HG02642 (cell line): Measurements from ENCODE around the gene FDX2.

Experiments
- ATAC-seq: cut with Tn5 transposase; IDR thresholded peaks from one replicate; pipeline ENCODE4 v1.9.1; 2021; ENCODE audit warnings: mild to moderate bottlenecking; ENCODE audit not compliant: unreplicated experiment, poor library complexity

Gene FDX2

DNA sequence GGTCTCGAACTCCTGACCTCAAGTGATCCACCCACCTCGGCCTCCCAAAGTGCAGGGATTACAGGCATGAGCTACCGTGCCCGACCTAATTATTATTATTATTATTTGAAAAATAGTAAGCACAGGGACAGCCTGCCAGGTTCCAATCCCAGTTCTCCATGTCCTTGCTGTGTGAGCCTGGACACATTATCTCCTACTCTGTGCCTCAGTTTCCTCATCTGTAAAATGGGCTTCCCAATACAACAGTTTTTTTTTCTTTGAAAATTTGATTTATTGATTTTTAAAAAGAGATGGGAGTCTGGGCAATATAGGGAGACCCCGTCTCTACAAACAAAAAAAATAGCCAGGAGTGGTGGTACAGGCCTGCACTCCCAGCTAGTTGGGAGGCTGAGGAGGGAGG lies 9.5 kb downstream of the FDX2 start:
- ATAC-seq: no peak

- no peak for ATAC-seq
These were observed 10.5 kb downstream of the FDX2 start for GRCh38 chr19:10305139-10305806.

DNA sequence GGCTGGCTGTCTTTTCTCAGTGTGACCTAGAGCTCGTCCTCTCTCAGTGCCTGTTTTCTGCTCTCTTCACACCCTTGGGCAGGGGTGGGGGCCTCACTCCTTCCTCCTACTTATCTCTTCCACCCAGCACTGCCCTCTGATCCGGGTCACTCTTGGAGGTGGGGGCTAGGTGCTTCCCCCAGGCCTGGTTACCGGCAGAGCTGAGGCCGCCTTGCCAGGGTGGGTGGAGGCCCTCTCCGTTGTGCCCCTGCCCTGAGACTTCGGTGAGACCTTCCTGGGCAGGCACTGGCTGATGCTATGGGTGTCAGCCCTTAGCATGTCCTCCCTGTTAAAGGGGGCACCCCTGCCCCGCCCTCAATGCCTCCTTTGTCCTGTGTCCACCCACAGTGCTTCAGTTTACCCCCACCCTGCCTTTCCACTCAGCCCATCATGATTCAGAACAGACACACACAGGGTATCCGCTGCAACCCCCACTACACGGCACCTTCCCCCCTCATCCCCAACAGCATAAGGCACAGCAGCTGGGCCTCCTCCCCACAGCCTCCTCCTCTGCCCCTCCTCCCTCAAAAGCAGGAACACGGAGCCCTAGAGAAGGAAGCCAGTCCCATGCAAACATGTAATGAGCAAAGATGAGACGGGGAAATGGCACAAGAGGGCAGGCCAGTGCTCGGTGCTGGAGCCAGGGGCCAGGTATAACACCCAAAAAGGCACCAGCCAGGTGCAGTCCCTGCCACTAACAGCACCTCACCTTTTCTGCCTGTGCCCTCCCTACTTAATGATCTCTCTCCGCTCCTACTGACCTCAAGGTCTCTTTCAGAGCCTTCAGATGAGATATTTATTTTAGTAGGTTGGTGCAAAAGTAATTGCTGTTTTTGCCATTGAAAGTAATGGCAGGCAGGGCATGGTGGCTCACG lies 16.0 kb downstream of the FDX2 start:
- no peak for ATAC-seq

GRCh38 chr19:10295847-10296591 lies 19.8 kb downstream of the FDX2 start:
- ATAC-seq: no peak

- ATAC-seq: peak; percentile 40
These were observed 20.4 kb downstream of the FDX2 start for GRCh38 chr19:10295305-10295846.

GRCh38 chr19:10294368-10294697 lies 21.5 kb downstream of the FDX2 start:
- no peak for ATAC-seq

DNA sequence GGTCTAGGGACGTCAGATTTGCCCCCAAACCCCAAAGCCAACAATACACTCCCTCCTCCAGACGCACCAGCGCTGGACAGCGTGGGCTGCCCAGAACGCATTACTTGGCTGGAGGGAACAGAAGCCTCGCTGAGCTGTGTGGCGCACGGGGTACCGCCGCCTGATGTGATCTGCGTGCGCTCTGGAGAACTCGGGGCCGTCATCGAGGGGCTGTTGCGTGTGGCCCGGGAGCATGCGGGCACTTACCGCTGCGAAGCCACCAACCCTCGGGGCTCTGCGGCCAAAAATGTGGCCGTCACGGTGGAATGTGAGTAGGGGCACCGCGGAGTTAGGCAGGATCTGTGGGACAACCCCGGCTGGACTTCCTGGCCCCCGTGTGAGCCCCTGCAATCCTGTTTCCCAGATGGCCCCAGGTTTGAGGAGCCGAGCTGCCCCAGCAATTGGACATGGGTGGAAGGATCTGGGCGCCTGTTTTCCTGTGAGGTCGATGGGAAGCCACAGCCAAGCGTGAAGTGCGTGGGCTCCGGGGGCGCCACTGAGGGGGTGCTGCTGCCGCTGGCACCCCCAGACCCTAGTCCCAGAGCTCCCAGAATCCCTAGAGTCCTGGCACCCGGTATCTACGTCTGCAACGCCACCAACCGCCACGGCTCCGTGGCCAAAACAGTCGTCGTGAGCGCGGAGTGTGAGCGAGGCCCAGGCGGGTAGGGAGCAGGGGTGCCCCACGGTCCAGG lies 22.0 kb downstream of the FDX2 start:
- ATAC-seq: no peak

- ATAC-seq: no peak
These were observed 22.8 kb downstream of the FDX2 start for GRCh38 chr19:10292789-10293636.

- peak; percentile 58 for ATAC-seq
These were observed 23.5 kb downstream of the FDX2 start for GRCh38 chr19:10292206-10292788.

DNA sequence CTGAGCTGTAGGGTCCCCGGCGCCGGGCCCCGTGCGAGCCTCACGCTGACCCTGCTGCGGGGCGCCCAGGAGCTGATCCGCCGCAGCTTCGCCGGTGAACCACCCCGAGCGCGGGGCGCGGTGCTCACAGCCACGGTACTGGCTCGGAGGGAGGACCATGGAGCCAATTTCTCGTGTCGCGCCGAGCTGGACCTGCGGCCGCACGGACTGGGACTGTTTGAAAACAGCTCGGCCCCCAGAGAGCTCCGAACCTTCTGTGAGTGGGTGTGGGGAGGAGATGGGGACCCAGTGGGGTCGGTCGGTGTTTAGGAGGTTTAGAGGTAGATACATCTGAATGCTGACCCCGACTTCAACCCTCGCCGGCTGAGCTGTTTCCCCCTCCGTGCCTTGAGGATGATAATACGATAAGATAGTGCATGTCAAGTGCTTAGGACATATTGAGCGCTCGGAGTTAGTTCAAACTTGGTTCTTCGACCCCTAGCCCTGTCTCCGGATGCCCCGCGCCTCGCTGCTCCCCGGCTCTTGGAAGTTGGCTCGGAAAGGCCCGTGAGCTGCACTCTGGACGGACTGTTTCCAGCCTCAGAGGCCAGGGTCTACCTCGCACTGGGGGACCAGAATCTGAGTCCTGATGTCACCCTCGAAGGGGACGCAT lies 24.1 kb downstream of the FDX2 start:
- no peak for ATAC-seq

GRCh38 chr19:10290876-10291553 lies 24.8 kb downstream of the FDX2 start:
- no peak for ATAC-seq

DNA sequence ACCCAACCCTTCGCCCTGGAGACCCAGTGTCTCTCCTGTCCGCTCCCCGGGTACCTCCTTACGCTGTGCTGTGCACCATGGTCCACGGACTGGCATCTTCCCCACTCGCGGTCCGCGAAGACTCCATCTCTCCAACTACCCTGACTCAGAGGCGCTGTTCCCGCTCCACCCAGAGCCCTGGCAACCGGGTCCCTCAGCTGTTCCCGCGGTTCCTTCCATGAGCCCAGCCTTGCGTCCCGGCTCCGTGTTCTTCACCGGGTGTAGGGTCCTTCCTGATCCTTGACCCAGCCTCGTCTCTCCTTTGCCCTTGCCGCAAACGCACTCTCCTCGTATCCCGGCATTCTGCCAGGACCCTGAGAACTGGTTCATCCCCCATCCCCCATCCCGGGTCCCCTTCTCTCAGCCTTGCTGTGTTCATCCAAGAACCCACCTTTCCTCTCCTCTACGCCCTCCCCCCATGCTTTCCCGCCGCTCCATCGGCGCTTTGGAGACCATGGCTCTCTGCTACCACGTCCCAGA lies 25.4 kb downstream of the FDX2 start:
- no peak for ATAC-seq

DNA sequence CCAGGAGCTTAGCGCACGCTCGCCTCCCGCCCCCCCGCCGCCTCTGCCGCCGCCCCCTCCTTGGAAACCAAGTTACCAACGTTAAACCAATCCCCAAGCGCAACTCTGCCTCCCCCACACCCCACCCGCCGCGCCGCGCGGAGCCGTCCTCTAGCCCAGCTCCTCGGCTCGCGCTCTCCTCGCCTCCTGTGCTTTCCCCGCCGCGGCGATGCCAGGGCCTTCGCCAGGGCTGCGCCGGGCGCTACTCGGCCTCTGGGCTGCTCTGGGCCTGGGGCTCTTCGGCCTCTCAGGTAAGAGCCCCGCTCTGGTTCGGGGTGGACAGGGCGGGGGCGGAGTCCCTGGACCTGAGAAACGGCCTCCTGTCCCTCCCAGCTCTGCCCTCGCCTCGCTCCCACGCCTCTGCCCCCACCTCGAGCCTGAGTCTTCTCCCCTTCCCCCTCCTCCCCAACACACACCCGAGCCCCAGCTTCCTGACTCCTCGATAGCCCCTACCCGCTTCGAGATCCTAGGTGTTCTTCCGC lies 25.9 kb downstream of the FDX2 start, which contains the start of gene ICAM5:
Gene ICAM5 (plus strand): TSS at position 117 of the 521 bp plus-strand sequence. CDS start 92 bp downstream, at position 209.
- no peak for ATAC-seq

GRCh38 chr19:10289167-10289835 lies 26.5 kb downstream of the FDX2 start:
- ATAC-seq: no peak

DNA sequence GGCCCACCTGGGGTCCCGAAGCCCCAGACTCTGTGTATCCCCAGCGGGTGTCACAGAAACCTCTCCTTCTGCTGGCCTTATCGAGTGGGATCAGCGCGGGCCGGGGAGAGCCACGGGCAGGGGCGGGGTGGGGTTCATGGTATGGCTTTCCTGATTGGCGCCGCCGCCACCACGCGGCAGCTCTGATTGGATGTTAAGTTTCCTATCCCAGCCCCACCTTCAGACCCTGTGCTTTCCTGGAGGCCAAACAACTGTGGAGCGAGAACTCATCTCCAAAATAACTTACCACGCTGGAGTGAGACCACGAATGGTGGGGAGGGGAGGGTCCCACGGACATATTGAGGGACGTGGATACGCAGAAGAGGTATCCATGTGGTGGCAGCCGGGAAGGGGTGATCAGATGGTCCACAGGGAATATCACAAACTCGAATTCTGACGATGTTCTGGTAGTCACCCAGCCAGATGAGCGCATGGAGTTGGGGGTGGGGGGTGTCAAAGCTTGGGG lies 27.1 kb downstream of the FDX2 start:
- ATAC-seq: no peak
